HEK293 (cell line): ENCODE results near the gene KLK10.

Source experiments
- CTCF ChIA-PET: fragments of 350-600 bp; formaldehyde crosslinking; extraction: SDS; loops from one replicate; lab custom pipeline; 2021; ENCODE audit warnings: antibody characterized with exemption; lab: Yijun Ruan, JAX
- POLR2A ChIA-PET: fragments of 300-600 bp; formaldehyde crosslinking; extraction: SDS; loops from one replicate; lab custom pipeline; 2020; ENCODE audit warnings: antibody characterized with exemption, inconsistent platforms; lab: Yijun Ruan, JAX
- H3K27ac ChIP-seq: fragments of 200-500 bp; sonication (Bioruptor generic); 2 replicates; pipeline ENCODE4 v1.5.1; 2014; ENCODE audit warnings: low read depth, low read length, control low read depth, inconsistent platforms; ENCODE audit errors: extremely low read depth
- H3K36me3 ChIP-seq, 2 experiments: fragments of 200-500 bp in 1 of 2; sonication (Bioruptor generic) in 1 of 2; 1 replicate in 1 of 2; 2 replicates in 1 of 2; pipeline ENCODE4 v1.5.1; 2014 to 2017; ENCODE audit warnings: inconsistent platforms in 2 of 2, low read length in 2 of 2; ENCODE audit not compliant: control insufficient read depth in 2 of 2, insufficient read depth in 1 of 2
- H3K4me1 ChIP-seq: fragments of 200-500 bp; sonication (Bioruptor generic); 2 replicates; pipeline ENCODE4 v1.5.1; 2014; ENCODE audit warnings: mild to moderate bottlenecking, low read length, inconsistent platforms; ENCODE audit not compliant: control insufficient read depth, insufficient read depth
- H3K4me3 ChIP-seq: 2 replicates; pipeline ENCODE4 v1.5.1; 2011; ENCODE audit warnings: low read depth, mild to moderate bottlenecking, control low read depth, low read length, moderate library complexity
- H3K9me3 ChIP-seq: fragments of 200-500 bp; sonication (Bioruptor generic); 2 replicates; pipeline ENCODE4 v1.5.1; 2014; ENCODE audit warnings: low read depth, low read length, inconsistent platforms; ENCODE audit not compliant: control insufficient read depth, insufficient read depth
- ATF2 ChIP-seq: fragments of 450-650 bp; formaldehyde crosslinking; IDR thresholded peaks from 2 replicates; pipeline ENCODE4 v1.5.1; 2016; ENCODE audit warnings: missing biosample characterization, missing genetic modification characterization, low read depth
- GLI2 ChIP-seq: fragments of 450-650 bp; formaldehyde crosslinking; IDR thresholded peaks from 2 replicates; pipeline ENCODE4; 2017; ENCODE audit warnings: missing biosample characterization, missing genetic modification characterization, low read depth, borderline replicate concordance
- HOXA7 ChIP-seq: sonication (generic); formaldehyde crosslinking; IDR thresholded peaks from 2 replicates; pipeline ENCODE4 v1.8.1; 2022; ENCODE audit warnings: missing genetic modification reagents, borderline replicate concordance
- HOXC10 ChIP-seq: sonication (generic); formaldehyde crosslinking; IDR thresholded peaks from 2 replicates; pipeline ENCODE4 v1.8.1; 2023; ENCODE audit warnings: mild to moderate bottlenecking, missing genetic modification reagents
- KLF1 ChIP-seq: fragments of 450-650 bp; formaldehyde crosslinking; IDR thresholded peaks from 2 replicates; pipeline ENCODE4 v1.5.1; 2016; ENCODE audit warnings: missing biosample characterization, missing genetic modification characterization
- KLF10 ChIP-seq: fragments of 450-650 bp; IDR thresholded peaks from 2 replicates; pipeline ENCODE4 v1.5.1; 2018; ENCODE audit warnings: missing biosample characterization, mild to moderate bottlenecking, missing genetic modification characterization
- KLF16 ChIP-seq: fragments of 450-650 bp; formaldehyde crosslinking; IDR thresholded peaks from 2 replicates; pipeline ENCODE4 v1.5.1; 2017; ENCODE audit warnings: missing biosample characterization, missing genetic modification characterization
- PRDM6 ChIP-seq: fragments of 450-650 bp; formaldehyde crosslinking; IDR thresholded peaks from 2 replicates; pipeline ENCODE4 v1.5.1; 2017; ENCODE audit warnings: missing biosample characterization, missing genetic modification characterization
- SALL2 ChIP-seq: fragments of 450-650 bp; formaldehyde crosslinking; IDR thresholded peaks from 2 replicates; pipeline ENCODE4 v1.5.0; 2017; ENCODE audit warnings: missing biosample characterization, mild to moderate bottlenecking, missing genetic modification characterization, borderline replicate concordance
- SP3 ChIP-seq: fragments of 450-650 bp; formaldehyde crosslinking; IDR thresholded peaks from 2 replicates; pipeline ENCODE4 v1.5.1; 2016; ENCODE audit warnings: missing biosample characterization, missing genetic modification characterization
- TRIM28 ChIP-seq: IDR thresholded peaks from 2 replicates; pipeline ENCODE4 v1.6.1; 2011; ENCODE audit warnings: low read length, control low read depth, borderline replicate concordance
- YY1 ChIP-seq: fragments of 450-650 bp; formaldehyde crosslinking; IDR thresholded peaks from 2 replicates; pipeline ENCODE4 v1.5.1; 2018; ENCODE audit warnings: missing biosample characterization, missing genetic modification characterization
- ZBTB11 ChIP-seq: fragments of 450-650 bp; formaldehyde crosslinking; conservative IDR thresholded peaks from 2 replicates; pipeline ENCODE4 v1.5.1; 2016; ENCODE audit warnings: low read depth, missing biosample characterization, missing genetic modification characterization
- ZBTB8A ChIP-seq: fragments of 450-650 bp; formaldehyde crosslinking; IDR thresholded peaks from 2 replicates; pipeline ENCODE4 v1.5.1; 2016; ENCODE audit warnings: missing biosample characterization, missing genetic modification characterization
- ZFP41 ChIP-seq: fragments of 450-650 bp; formaldehyde crosslinking; IDR thresholded peaks from 2 replicates; pipeline ENCODE4 v1.5.1; 2016; ENCODE audit warnings: missing biosample characterization, missing genetic modification characterization, borderline replicate concordance
- ZNF132 ChIP-seq: fragments of 450-650 bp; formaldehyde crosslinking; IDR thresholded peaks from 2 replicates; pipeline ENCODE4 v1.5.1; 2017; ENCODE audit warnings: missing biosample characterization, missing genetic modification characterization, borderline replicate concordance
- ZNF174 ChIP-seq: fragments of 450-650 bp; formaldehyde crosslinking; IDR thresholded peaks from 2 replicates; pipeline ENCODE4 v1.5.0; 2017; ENCODE audit warnings: missing biosample characterization, mild to moderate bottlenecking, missing genetic modification characterization
- ZNF335 ChIP-seq: fragments of 450-650 bp; formaldehyde crosslinking; conservative IDR thresholded peaks from 2 replicates; pipeline ENCODE4 v1.5.1; 2016; ENCODE audit warnings: missing biosample characterization, missing genetic modification characterization
- ZNF48 ChIP-seq: fragments of 450-650 bp; formaldehyde crosslinking; IDR thresholded peaks from 2 replicates; pipeline ENCODE4 v1.5.1; 2016; ENCODE audit warnings: missing biosample characterization, missing genetic modification characterization
- ZNF501 ChIP-seq: fragments of 450-650 bp; formaldehyde crosslinking; IDR thresholded peaks from 2 replicates; pipeline ENCODE4 v1.5.1; 2016; ENCODE audit warnings: missing biosample characterization, missing genetic modification characterization
- ZNF596 ChIP-seq: fragments of 450-650 bp; IDR thresholded peaks from 2 replicates; pipeline ENCODE4 v1.5.0; 2018; ENCODE audit warnings: missing biosample characterization, mild to moderate bottlenecking, missing genetic modification characterization, moderate library complexity
- ZNF654 ChIP-seq: fragments of 450-650 bp; formaldehyde crosslinking; IDR thresholded peaks from 2 replicates; pipeline ENCODE4 v1.5.1; 2016; ENCODE audit warnings: low read depth, missing biosample characterization, missing genetic modification characterization
- ZNF677 ChIP-seq: fragments of 450-650 bp; IDR thresholded peaks from 2 replicates; pipeline ENCODE4 v1.5.0; 2018; ENCODE audit warnings: missing biosample characterization, mild to moderate bottlenecking, missing genetic modification characterization, moderate library complexity

The KLK10 gene

GRCh38 chr19:51003316-51003715, 16.2 kb downstream of the KLK10 start:
- Histone ChIP-seq H3K4me3 (no peak overlapping the region), H3K9me3 (no peaks in the 10 kb centered on the region), H3K4me1 (no peaks in the 10 kb centered on the region), H3K36me3 (no peaks in the 10 kb centered on the region), H3K27ac (no peak overlapping the region)
- ChIA-PET POLR2A (no interaction called here), CTCF (interaction anchor here (0.6 kb wide), 2 partner anchors 29 to 81 kb away, joined by 3 read pairs; no protein-coding TSS in a partner anchor)
- TF ChIP-seq ZNF677 (tag by site-specific recombination) = no peak

- ChIA-PET CTCF (interaction anchor here (0.6 to 0.9 kb wide), 5 partner anchors 19 to 188 kb away, joined by 3 to 4 read pairs (median 3); no protein-coding TSS in a partner anchor), POLR2A (interaction anchor here (0.8 to 0.9 kb wide), 2 partner anchors 8 to 15 kb away, joined by 3 to 4 read pairs; no protein-coding TSS in a partner anchor)
- no peak overlapping the region for H3K4me3 ChIP-seq
- H3K27ac ChIP-seq = no peak overlapping the region
- TF ChIP-seq GLI2 (tag by site-specific recombination) = no peak
- no peak for TF ChIP-seq TRIM28
- TF ChIP-seq HOXC10 (CRISPR knock-in tag) = no peak
- TF ChIP-seq ZBTB11 (tag by site-specific recombination) = no peak
- 0 out of 2 replicates have a peak, but pooled peaks have one; percentile 44 for TF ChIP-seq ATF2 (tag by site-specific recombination)
- no peak for TF ChIP-seq PRDM6 (tag by site-specific recombination)
- no peak for TF ChIP-seq KLF16 (tag by site-specific recombination)
- no peak for TF ChIP-seq ZNF48 (tag by site-specific recombination)
- no peak for TF ChIP-seq ZNF132 (tag by site-specific recombination)
- no peak for TF ChIP-seq ZNF335 (tag by site-specific recombination)
- TF ChIP-seq ZFP41 (tag by site-specific recombination) = no peak
- TF ChIP-seq ZNF501 (tag by site-specific recombination) = no peak
- no peak for TF ChIP-seq SALL2 (tag by site-specific recombination)
- TF ChIP-seq ZNF596 (tag by site-specific recombination) = no peak
- TF ChIP-seq YY1 (tag by site-specific recombination) = no peak
- TF ChIP-seq ZBTB8A (tag by site-specific recombination) = no peak
- peak; percentile 40; the same call in 1 of the 2 replicates for TF ChIP-seq KLF10 (tag by site-specific recombination)
- TF ChIP-seq HOXA7 = no peak
- TF ChIP-seq KLF1 (tag by site-specific recombination) = peak; percentile 86
- peak; percentile 30; the same call in 1 of the 2 replicates for TF ChIP-seq SP3 (tag by site-specific recombination)
- TF ChIP-seq ZNF174 = no peak
- no peak for TF ChIP-seq ZNF654
- H3K36me3 ChIP-seq = no peaks in the 10 kb centered on the region
- no peaks in the 10 kb centered on the region for H3K9me3 ChIP-seq
- no peaks in the 10 kb centered on the region for H3K4me1 ChIP-seq
Measured at GRCh38 chr19:51002542-51003311, 16.8 kb downstream of the KLK10 start.
